Esophagus squamous epithelium (tissue), 4 donors: ENCODE results near the gene CYP26B1.

Experiments
- CTCF ChIP-seq, 6 experiments: fragments of 450-650 bp in 4 of 6; fragments of 200-600 bp in 2 of 6; sonication (generic) in 2 of 6; IDR thresholded peaks; one replicate each; pipeline ENCODE4 v1.5.1; 2016 to 2019; ENCODE audit warnings: antibody characterized with exemption in 6 of 6, mild to moderate bottlenecking in 4 of 6, moderate library complexity in 4 of 6
- POLR2A ChIP-seq, 4 donors: fragments of 450-650 bp; IDR thresholded peaks; one replicate each; pipeline ENCODE4 v1.6.1; 2017; ENCODE audit warnings: antibody characterized with exemption in 4 of 4, mild to moderate bottlenecking in 4 of 4, moderate library complexity in 3 of 4

DNA sequence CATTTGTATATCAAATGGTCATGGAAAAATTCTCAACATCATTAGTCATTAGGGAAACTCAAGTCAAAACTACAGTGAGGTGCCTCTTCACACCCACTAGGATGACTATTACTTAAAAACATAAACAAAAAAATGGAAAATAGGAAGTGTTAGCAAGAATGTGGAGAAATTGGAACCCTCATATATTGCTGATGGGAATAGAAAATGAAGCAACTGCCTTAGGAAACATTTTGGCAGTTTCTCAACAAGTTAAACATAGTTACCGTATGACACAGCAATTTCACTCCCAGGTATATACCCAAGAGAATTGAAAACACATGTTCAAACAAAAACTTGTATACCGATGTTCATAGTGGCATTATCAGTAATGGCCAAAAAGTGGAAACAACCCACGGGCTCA is 18.1 kb upstream of the CYP26B1 start:
- no peak for TF ChIP-seq POLR2A (IDR thresholded peaks at IDR 0.05)
- no peak for TF ChIP-seq CTCF (IDR thresholded peaks at IDR 0.05)
